Activated CD8-positive, alpha-beta memory T cell treated with anti-CD3 and anti-CD28 coated beads, Interleukin-2, amount 50 U/mL, for 1 hour (primary cell): Measurements from ENCODE around the gene TAB3.

Experiments used
- DNase-seq: peaks from one replicate; pipeline ENCODE4 v3.0.0-alpha.2; 2020; ENCODE audit errors: extremely low read depth

TAB3 gene

DNA sequence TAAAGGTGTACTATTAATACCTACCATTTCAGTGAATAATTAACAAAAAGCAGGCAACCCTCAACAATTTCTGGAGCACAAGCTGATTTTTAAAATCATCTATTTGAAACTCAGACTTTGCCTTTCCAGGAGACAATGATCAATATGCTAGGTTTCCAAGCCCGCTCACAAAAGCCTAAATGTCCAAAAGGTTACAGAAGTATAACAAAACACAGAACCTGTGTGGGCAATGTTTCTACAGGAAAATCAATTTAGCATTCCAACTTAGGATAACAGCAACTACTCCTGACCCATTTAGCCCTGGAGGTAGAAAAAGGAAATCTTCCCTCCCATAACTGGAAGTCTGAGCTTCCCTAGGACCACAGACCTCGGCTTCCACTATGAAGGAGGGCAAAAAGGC lies 3.9 kb downstream of the TAB3 start:
- DNase-seq: no peak

- DNase-seq: no peak
These were observed 5.9 kb downstream of the TAB3 start for GRCh38 chrX:30883138-30883537.

GRCh38 chrX:30881797-30882196 lies 7.3 kb downstream of the TAB3 start:
- DNase-seq: no peak

DNA sequence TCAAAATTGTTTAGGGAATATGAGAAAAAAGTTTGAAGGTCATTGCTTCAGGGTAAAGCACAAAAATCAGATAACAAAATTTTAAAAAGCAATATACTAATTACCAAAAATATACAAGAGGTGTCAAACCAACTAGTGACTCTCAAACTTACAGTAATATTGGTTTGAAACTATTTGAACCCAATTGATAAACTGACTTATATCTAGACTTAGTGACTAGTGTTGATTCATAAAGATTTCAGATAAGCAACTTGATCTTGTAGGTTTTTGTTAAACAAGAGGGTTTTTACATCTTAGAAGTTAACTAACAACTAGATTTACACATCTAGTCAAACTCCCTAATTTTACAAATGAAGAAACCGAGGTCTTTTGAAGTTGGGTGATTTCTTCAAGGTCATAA lies 7.7 kb downstream of the TAB3 start:
- DNase-seq: no peak

- no peak for DNase-seq
These were observed 9.0 kb downstream of the TAB3 start for GRCh38 chrX:30880058-30880457.

DNA sequence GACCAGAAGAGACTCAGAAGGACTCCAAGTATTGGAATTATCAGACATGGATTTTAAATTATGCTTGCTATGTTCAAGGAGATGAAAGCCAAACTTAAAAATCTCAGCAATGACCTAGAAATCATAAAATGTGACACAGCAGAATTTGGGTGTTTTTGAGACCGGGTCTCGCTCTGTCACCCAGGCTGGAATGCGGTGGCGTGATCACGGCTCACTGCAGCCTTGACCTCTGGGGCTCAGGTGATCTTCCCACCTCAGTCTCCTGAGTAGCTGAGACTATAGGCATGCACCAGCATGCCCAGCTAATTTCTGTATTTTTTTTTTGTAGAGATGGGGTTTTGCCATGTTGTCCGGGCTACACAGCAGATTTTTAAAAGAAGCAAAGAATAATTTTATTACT lies 12.7 kb downstream of the TAB3 start:
- no peak for DNase-seq

DNA sequence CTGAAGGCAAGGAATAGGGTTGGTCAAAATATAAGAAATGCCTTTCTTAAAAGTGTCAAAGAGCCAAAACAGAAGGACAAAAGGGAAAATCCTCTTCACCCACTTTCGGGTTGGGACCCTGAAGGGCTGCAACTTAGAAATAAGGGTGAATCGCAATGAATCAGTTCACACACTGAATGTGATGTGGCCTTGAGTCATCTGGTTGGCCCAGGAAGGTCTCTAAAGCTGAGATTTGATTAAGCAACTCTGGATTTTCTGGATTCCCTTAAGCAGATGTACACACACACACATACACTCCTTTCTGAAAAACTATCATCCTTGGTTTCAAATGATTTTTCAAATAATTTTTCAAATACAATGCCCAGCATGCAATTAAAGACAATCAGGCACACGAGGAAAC lies 13.1 kb downstream of the TAB3 start:
- no peak for DNase-seq

- DNase-seq: no peak
These were observed 14.2 kb downstream of the TAB3 start for GRCh38 chrX:30874851-30875250.

DNA sequence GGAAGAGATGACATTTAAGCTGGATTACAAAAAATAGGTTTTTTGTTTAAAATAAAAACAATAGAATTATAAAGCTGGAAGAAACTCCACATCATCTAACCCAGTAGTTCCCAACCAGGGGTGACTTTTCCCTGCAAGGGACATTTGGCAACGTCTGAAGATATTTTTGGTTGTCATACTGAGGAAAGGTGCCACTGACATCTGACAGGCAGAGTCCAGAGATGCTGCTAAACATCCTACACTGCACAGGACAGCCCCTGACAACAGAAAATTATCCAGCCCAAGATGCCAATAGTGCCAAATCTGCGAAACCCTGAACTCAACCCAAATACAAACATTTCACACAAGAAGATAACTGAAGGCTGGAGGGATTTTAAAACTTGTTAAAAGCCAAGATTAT lies 18.5 kb downstream of the TAB3 start:
- no peak for DNase-seq

- DNase-seq: no peak
These were observed 23.4 kb downstream of the TAB3 start for GRCh38 chrX:30865612-30866011.

DNA sequence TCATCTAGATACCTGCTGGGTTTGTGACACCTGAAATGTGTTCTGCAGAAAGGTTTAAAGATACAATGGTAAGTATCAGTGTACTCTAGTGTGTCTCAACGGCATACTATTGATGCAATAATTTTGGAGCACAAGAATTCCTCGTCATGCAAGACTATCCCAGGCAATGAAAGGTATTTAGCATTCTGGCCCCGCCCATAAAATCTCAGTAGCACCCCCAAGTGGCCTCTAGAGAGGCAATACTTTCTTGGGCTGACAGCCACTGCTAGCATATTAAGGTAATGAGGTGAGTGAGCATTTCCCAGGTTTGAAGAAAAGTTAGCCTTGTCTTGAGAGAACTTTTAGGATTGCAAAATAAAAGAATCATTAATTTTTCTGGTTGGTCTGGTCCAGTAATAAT lies 24.0 kb downstream of the TAB3 start:
- DNase-seq: no peak

GRCh38 chrX:30864383-30864785 lies 24.7 kb downstream of the TAB3 start:
- DNase-seq: no peak

DNA sequence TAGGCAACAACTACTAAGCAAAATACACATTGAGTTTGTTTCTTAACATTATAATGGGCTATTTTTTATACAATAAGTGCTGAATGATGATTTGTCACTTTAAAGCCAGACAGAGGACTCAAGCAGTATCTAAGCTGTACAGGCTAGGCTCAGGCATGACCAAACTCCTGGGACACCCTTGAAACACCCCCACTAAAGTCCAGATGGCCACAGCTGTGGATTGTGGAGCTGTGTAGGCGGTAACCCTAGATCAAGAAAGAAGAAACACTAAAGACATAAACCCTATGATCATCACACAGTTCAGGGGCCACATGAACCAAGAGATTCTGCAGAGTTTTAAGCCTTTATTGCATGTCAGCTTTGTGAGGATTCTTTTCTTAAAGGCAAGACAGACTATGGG lies 25.1 kb downstream of the TAB3 start:
- no peak for DNase-seq

- DNase-seq: no peak
These were observed 31.0 kb downstream of the TAB3 start for GRCh38 chrX:30858098-30858497.

- DNase-seq: no peak
These were observed 37.6 kb downstream of the TAB3 start for GRCh38 chrX:30851449-30851848.

- no peak for DNase-seq
These were observed 53.7 kb downstream of the TAB3 start for GRCh38 chrX:30835373-30835772.

GRCh38 chrX:30833896-30834295 lies 55.2 kb downstream of the TAB3 start:
- no peak for DNase-seq

- DNase-seq: no peak
These were observed 58.0 kb downstream of the TAB3 start for GRCh38 chrX:30831082-30831481.

- no peak for DNase-seq
These were observed 58.6 kb downstream of the TAB3 start for GRCh38 chrX:30830326-30830943.

DNA sequence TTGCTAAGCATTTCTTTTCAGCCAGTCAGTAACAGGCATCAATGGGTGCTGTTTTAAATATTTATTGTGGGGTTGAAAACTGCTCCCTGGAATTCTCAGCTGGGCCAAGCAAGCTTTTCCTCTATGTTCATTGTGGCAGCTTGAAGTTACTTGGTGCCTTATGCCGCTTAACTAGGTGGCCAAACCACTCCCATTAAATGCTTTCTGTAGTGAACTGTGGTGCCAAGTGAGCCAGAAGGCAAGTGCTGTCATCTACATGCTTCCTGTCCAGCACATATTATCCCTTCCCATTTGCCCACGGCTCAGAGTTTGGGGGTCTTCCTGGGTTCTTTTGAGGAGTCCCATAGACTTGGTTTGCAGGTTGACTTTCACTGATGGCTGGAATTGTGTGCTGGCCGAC lies 64.8 kb downstream of the TAB3 start:
- DNase-seq: no peak

DNA sequence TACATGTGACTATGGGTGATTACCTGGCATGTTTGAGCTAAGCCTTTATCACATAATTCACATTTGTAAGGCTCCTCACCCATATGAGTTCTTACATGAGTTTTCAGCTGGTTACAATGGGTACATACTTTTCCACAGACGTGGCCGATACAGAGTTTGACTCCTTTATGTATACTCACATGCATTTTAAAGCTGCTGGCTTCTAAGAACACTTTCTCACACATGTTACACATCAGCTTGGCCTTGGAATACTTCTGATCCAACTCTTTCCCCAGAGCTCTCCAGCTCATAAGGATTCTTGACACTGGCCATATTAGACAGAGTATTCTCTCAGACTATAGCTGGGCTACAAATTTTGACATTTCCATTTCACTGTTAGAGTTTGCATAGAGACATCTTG lies 66.3 kb downstream of the TAB3 start:
- DNase-seq: no peak

DNA sequence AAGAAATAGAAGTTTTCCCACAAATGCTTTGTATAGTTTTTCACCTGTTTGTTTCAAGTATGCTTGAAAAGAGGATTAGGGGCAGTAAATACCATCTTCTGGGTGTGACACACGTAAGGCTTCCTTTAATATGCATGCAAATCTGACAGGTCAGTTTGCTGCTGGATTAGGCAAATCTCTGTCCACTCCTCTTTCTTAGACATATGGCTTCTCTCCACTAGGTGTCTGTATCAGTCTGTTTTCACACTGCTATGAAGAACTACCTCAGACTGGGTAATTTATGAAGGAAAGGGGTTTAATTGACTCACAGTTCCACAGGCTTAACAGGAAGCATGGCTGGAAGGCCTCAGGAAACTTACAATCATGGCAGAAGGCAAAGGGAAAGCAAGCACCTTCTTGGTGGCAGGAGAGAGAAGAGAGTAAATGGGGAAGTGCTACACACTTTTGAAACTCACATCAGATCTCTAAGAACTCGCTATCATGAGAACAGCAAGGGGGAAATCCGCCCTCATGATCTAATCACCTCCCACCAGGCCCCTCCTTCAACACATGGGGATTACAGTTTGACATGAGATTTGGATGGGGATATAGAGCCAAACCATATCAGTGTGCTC lies 66.9 kb downstream of the TAB3 start:
- no peak for DNase-seq

DNA sequence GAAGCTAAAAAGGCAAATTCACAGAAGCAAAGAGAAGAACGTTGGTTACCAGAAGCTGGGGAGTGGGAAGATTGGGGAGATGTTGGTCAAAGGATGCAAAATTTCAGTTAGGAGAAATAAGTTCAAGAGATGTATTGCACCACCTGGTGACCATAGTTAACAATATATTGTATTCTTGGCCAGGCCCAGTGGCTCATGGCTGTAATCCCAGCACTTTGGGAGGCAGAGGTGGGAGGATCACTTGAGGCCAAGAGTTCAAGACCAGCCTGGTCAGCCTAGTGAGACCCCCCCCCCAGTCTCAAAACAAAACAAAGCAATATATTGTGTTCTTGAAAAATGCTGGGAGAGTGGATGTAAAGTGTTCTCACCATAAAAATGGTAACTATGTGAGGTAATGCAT lies 67.9 kb downstream of the TAB3 start:
- DNase-seq: no peak

DNA sequence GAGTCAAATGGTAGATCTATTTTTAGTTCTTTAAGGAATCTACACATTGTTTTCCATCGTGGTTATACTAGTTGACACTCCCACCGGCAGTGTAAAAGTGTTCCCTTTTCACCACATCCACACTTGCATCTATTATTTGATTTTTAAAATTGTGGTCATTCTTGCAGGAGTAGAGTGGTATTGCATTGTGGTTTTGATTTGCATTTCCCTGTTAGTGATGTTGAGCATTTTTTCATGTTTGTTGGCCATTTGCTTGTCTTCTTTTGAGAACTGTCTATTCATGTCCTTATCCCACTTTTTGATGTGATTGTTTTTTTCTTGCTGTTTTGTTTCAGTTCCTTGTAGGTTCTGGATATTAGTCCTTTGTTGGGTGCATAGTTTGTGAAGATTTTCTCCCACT lies 70.0 kb downstream of the TAB3 start:
- DNase-seq: no peak
